ENCODE data around the gene EFS. TPM values are rescaled to one million over a fixed set of nuclear protein-coding genes. Genes with fewer than 3 reads are reported as not detected.

EFS gene
- total RNA-seq, 2 experiments from 2014 or later = not detected

GRCh38 chr14:23380976-23381375 is 16.0 kb upstream of the EFS start:
- H2AFZ ChIP-seq (ENCODE audit: low read length) = no peak overlapping the region
- BruUV-seq (replicated peaks) = no TSS peak
- no peak overlapping the region for H3K4me3 ChIP-seq (ENCODE audit: low read depth, low read length, poor library complexity, severe bottlenecking)
- CTCF ChIA-PET (ENCODE audit: unreplicated experiment) = interaction anchor here (0.6 to 1.1 kb wide), 2 partner anchors 58 to 74 kb away, joined by 3 to 4 read pairs; no protein-coding TSS in a partner anchor
- TF ChIP-seq CTCF (conservative IDR thresholded peaks at IDR 0.05; ENCODE audit: low read length) (no peak), EZH2phosphoT487 (IDR thresholded peaks at IDR 0.05; ENCODE audit: borderline replicate concordance, low read depth, low read length) (no peak)
- no peaks in the 10 kb centered on the region for H3K4me1 ChIP-seq (ENCODE audit: insufficient read depth, low read length, poor library complexity, severe bottlenecking)
- DNase-seq (ENCODE audit: low spot score) = no peak
- H3K9me3 ChIP-seq (ENCODE audit: low read length) = no peaks in the 10 kb centered on the region
- intact Hi-C loops (cut with micrococcal nuclease; ENCODE audit: unreplicated experiment) = loop anchor here (1.0 to 5.0 kb wide), 3 partner anchors 53 to 259 kb away; no protein-coding TSS in a partner anchor
- POLR2A ChIA-PET = no interaction called here
- no peaks in the 10 kb centered on the region for H3K9me2 ChIP-seq (ENCODE audit: insufficient read depth, low read length)
- no peak overlapping the region for H3K4me2 ChIP-seq (ENCODE audit: low read length)
- H3K79me2 ChIP-seq (ENCODE audit: insufficient read depth, low read depth, low read length) = no peaks in the 10 kb centered on the region
- H3K36me3 ChIP-seq (ENCODE audit: insufficient read depth, low read length) = no peaks in the 10 kb centered on the region
- no peaks in the 10 kb centered on the region for H4K20me1 ChIP-seq (ENCODE audit: insufficient read depth, low read length)
- H3K27ac ChIP-seq (ENCODE audit: low read depth, low read length, poor library complexity, severe bottlenecking) = no peak overlapping the region

- Histone ChIP-seq H3K4me2 (ENCODE audit: low read length) (no peak overlapping the region), H2AFZ (ENCODE audit: low read length) (no peak overlapping the region), H3K36me3 (ENCODE audit: insufficient read depth, low read length) (no peaks in the 10 kb centered on the region), H3K9me2 (ENCODE audit: insufficient read depth, low read length) (no peaks in the 10 kb centered on the region), H3K9me3 (ENCODE audit: low read length) (no peaks in the 10 kb centered on the region), H4K20me1 (ENCODE audit: insufficient read depth, low read length) (no peaks in the 10 kb centered on the region), H3K4me3 (ENCODE audit: low read depth, low read length, poor library complexity, severe bottlenecking) (no peak overlapping the region), H3K27ac (ENCODE audit: low read depth, low read length, poor library complexity, severe bottlenecking) (no peak overlapping the region), H3K4me1 (ENCODE audit: insufficient read depth, low read length, poor library complexity, severe bottlenecking) (no peaks in the 10 kb centered on the region), H3K79me2 (ENCODE audit: insufficient read depth, low read depth, low read length) (no peaks in the 10 kb centered on the region)
- BruUV-seq (replicated peaks) = no TSS peak
- POLR2A ChIA-PET = interaction anchor here (0.6 to 0.7 kb wide), 2 partner anchors 69 to 152 kb away, joined by 3 to 4 read pairs; no protein-coding TSS in a partner anchor
- no peak for DNase-seq (ENCODE audit: low spot score)
- CTCF ChIA-PET (ENCODE audit: unreplicated experiment) = interaction anchor here (0.6 to 1.2 kb wide), 3 partner anchors 57 to 260 kb away, joined by 3 to 7 read pairs (median 4); no protein-coding TSS in a partner anchor
- TF ChIP-seq EZH2phosphoT487 (IDR thresholded peaks at IDR 0.05; ENCODE audit: borderline replicate concordance, low read depth, low read length) (no peak), CTCF (conservative IDR thresholded peaks at IDR 0.05; ENCODE audit: low read length) (peak; percentile 10; the same call in 1 of the 2 replicates)
- intact Hi-C loops (cut with micrococcal nuclease; ENCODE audit: unreplicated experiment) = loop anchor here (1.0 to 5.0 kb wide), 3 partner anchors 52 to 258 kb away; no protein-coding TSS in a partner anchor
Measured at GRCh38 chr14:23380197-23380914, 15.4 kb upstream of the EFS start.

Measured in OCI-LY7 (cell line).